Progenitor cell of endocrine pancreas (in vitro differentiated cells): ENCODE measurements around the gene ENTPD1. TPM values are rescaled to one million over a fixed set of nuclear protein-coding genes. Genes with fewer than 3 reads are reported as not detected.
A peak's percentile ranks its signal among the peaks of the same experiment; 100 is the strongest.
"Not testable (repeated sequence)": the region's sequence is repeated elsewhere in the genome, so short reads cannot be mapped to it uniquely, and the experiment has no call there.

Source experiments
- DNase-seq: peaks from one replicate; pipeline ENCODE4 v3.0.0; 2021; ENCODE audit warnings: low spot score; ENCODE audit not compliant: unreplicated experiment
- H3K27ac Mint-ChIP-seq: 2 replicates; pipeline ENCODE4 v1.8.0; 2021; ENCODE audit warnings: mild to moderate bottlenecking, moderate library complexity, mixed read lengths
- H3K27me3 Mint-ChIP-seq: 2 replicates; pipeline ENCODE4 v1.8.0; 2021; ENCODE audit warnings: mixed read lengths
- H3K36me3 Mint-ChIP-seq: 2 replicates; pipeline ENCODE4 v1.8.0; 2022; ENCODE audit warnings: mixed read lengths; ENCODE audit not compliant: insufficient read depth
- H3K4me1 Mint-ChIP-seq: 2 replicates; pipeline ENCODE4 v1.8.0; 2021; ENCODE audit warnings: low read depth, mixed read lengths
- H3K4me3 Mint-ChIP-seq: 2 replicates; pipeline ENCODE4 v1.8.0; 2021; ENCODE audit warnings: low read depth, mild to moderate bottlenecking, moderate library complexity, mixed read lengths
- H3K9me3 Mint-ChIP-seq: 2 replicates; pipeline ENCODE4 v1.8.0; 2021; ENCODE audit warnings: low read depth, mixed read lengths
- total RNA-seq: library from RNA; stranded (reverse); gene quantifications from 2 replicates; pipeline ENCODE4 v1.2.1, GENCODE V29; 2021
- TF ChIP-seq, protein P1 (sequence below): fragments of 200-600 bp; sonication (generic); IDR thresholded peaks from one replicate; pipeline ENCODE4 v1.5.0; 2021; ENCODE audit warnings: antibody characterized with exemption, mild to moderate bottlenecking; ENCODE audit not compliant: unreplicated experiment

Gene ENTPD1
- total RNA-seq, 1 donor from 2014 or later = not detected

DNA sequence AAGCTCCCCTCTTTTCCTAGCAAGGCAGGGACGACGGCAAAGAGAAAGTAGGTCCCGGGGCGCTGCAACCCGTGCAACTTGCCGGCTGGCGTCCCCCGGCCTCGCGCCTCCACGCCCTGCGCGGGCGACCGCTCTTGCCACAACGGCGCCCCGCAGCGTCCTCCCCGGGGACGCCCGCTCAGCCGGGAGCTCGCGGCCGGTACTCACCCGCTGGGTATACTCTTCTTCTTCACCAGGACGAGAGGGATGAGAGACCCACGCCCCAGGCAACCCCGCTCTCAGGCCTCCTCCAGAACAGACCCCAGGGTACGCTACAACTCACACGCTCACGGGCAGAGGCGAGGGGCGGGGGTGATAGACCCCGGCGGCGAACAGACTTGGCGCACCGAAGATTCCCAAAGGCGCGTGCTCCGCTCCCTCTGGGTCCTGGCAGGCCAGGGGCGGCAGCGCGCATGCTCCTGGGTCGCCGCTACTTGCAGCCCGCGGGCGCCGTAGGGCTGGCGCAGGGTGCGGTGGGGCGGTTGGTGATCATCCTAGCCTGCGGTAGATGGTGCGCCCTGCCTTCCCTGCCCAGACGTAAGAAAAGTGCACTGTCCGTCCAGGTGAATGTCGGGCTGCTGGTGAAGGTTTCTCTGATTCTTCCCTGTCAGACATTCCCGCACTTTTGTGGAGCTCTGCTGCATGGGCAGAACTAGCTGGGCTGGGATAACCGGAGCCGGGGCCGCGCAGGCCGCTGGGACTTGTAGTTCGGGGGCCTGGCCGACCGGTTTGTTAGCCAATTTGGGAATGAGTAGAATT is 151.7 kb downstream of the ENTPD1 start, which contains the start of gene CC2D2B:
CC2D2B (plus strand) TSS at position 520 of the 798 bp plus-strand sequence. CDS start 3,349 bp downstream, outside the sequence.
- Mint-ChIP-seq H3K4me1 (peaks cover 7% of the 10 kb centered on the region), H3K27ac (peak within 1 kb of the TSS; percentile 95), H3K4me3 (peak within 1 kb of the TSS; percentile 84), H3K27me3 (peaks cover 2% of the 10 kb centered on the region), H3K36me3 (peaks cover 7% of the 10 kb centered on the region), H3K9me3 (no peaks in the 10 kb centered on the region)
- peak; percentile 70 for DNase-seq
- TF ChIP-seq, protein P1, sequence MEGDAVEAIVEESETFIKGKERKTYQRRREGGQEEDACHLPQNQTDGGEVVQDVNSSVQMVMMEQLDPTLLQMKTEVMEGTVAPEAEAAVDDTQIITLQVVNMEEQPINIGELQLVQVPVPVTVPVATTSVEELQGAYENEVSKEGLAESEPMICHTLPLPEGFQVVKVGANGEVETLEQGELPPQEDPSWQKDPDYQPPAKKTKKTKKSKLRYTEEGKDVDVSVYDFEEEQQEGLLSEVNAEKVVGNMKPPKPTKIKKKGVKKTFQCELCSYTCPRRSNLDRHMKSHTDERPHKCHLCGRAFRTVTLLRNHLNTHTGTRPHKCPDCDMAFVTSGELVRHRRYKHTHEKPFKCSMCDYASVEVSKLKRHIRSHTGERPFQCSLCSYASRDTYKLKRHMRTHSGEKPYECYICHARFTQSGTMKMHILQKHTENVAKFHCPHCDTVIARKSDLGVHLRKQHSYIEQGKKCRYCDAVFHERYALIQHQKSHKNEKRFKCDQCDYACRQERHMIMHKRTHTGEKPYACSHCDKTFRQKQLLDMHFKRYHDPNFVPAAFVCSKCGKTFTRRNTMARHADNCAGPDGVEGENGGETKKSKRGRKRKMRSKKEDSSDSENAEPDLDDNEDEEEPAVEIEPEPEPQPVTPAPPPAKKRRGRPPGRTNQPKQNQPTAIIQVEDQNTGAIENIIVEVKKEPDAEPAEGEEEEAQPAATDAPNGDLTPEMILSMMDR = peak; percentile 38

DNA sequence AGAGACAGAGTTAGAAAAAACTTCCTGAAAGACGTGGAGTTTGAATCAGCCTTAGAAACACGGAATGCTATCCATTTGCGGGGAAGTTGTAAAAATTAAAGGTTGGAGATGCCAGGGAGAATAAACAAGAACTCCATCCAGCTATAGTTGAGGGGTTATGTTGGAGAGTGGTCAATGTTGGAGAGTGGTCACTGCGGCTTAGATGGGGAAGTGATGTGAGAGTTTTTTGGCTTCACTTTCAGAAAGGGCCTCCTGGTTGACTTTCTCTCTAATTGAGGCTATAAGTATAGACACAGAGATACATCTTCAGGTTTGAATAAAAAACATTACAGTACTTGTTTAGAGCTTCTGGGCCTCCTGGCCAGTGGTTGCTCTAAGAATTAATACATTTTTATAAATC is 152.5 kb downstream of the ENTPD1 start:
- Mint-ChIP-seq H3K9me3 (no peaks in the 10 kb centered on the region), H3K27me3 (peaks cover 2% of the 10 kb centered on the region), H3K27ac (no peak overlapping the region), H3K4me1 (peaks cover 6% of the 10 kb centered on the region), H3K36me3 (peaks cover 2% of the 10 kb centered on the region), H3K4me3 (peak overlapping the region; percentile 84)
- TF ChIP-seq, protein P1 = no peak
- DNase-seq = no peak

DNA sequence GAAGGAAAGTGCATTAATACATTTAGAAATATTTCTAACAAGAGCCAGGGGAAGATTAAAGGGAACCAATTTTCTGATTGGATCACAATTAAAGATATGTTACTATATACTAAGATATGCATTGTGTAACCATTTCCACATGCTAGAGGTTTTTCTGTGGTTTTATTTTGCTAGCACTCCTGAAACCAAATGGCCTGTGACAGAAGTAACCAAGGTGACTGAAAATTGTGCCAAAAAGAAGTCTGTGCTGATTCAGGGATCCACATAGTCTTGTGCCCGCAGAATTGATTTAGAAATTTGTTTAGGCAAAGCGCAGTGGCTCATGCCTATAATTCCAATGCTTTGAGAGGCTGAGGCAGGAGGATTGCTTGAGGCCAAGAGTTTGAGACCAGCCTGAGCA is 153.6 kb downstream of the ENTPD1 start:
- DNase-seq = no peak
- peaks cover 2% of the 10 kb centered on the region for H3K27me3 Mint-ChIP-seq
- no peak overlapping the region for H3K4me3 Mint-ChIP-seq
- TF ChIP-seq, protein P1 = no peak
- peaks cover 2% of the 10 kb centered on the region for H3K36me3 Mint-ChIP-seq
- H3K9me3 Mint-ChIP-seq = no peaks in the 10 kb centered on the region
- peaks cover 6% of the 10 kb centered on the region for H3K4me1 Mint-ChIP-seq
- H3K27ac Mint-ChIP-seq = no peak overlapping the region

DNA sequence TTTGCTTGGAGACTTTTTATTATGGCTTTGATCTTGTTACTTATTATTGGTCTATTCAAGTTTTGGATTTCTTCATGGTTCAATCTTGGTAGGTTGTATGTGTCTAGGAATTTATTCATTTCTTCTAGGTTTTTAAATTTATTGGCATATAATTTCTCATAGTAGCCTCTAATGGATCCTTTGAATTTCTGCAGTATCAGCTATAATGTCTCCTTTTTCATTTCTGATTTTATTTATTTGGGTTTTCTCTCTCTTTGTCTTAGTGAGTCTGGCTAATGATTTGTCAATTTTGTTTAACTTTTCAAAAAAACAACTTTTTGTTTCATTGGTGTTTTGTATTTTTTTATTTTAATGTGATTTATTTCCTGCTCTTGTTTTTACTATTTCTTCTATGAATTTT is 160.1 kb downstream of the ENTPD1 start:
- not testable (repeated sequence) for H3K9me3 Mint-ChIP-seq, H3K27ac Mint-ChIP-seq, H3K4me1 Mint-ChIP-seq, DNase-seq, H3K4me3 Mint-ChIP-seq, H3K36me3 Mint-ChIP-seq, H3K27me3 Mint-ChIP-seq

Other genes starting within 250 kb of the ENTPD1 start
- gene SORBS1, start 194.8 kb upstream of the ENTPD1 start, total RNA-seq = 25.2 and 30.7 TPM in 2 replicates
- 135 and 139 TPM in 2 replicates for gene ALDH18A1, start 99.5 kb upstream of the ENTPD1 start, total RNA-seq
- 61.8 and 62.0 TPM in 2 replicates for gene TCTN3, start 62.2 kb upstream of the ENTPD1 start, total RNA-seq
- 0.77 and 0.82 TPM in 2 replicates for gene CC2D2B, start 151.8 kb downstream of the ENTPD1 start, total RNA-seq